ENCODE results near the gene TYSND1.

- TF ChIP-seq POLR2A (IDR thresholded peaks at IDR 0.05), result no peak
- TF ChIP-seq CTCF (IDR thresholded peaks at IDR 0.05), result no peak
- no peak for TF ChIP-seq EP300 (IDR thresholded peaks at IDR 0.05)
Measured at GRCh38 chr10:70111496-70111895, 35.0 kb downstream of the TYSND1 start.
